Heart left ventricle (tissue), 13 donors: ENCODE measurements around the gene VIPAS39.

ENCODE experiments used
- CTCF ChIP-seq, 12 donors: fragments of 200-600 bp; sonication (generic) in 4 of 12; IDR thresholded peaks; one replicate each; pipeline versions ENCODE4 v1.5.0 to v1.8.0; 2018 to 2022; ENCODE audit warnings: antibody characterized with exemption in 12 of 12, mild to moderate bottlenecking in 5 of 12
- POLR2A ChIP-seq, 2 donors: fragments of 450-650 bp; IDR thresholded peaks; one replicate each; pipeline ENCODE4 v1.6.1; 2017; ENCODE audit warnings: antibody characterized with exemption in 2 of 2, mild to moderate bottlenecking in 2 of 2, moderate library complexity in 2 of 2
- donor health status: ischemic (EF 13 %, LVEDD 7.1; RV severe dilation, severe dysfunction).
- donor health status: DM: no; HTN: yes; CAD: no.
- donor health status: DM: no; HTN: no; CAD: no.
- donor health status: ischemic (EF 25% LVEDD 6.9; RV normal size, moderate dysfunction).
- donor health status: ischemic (EF 25% LVEDD 5.7; RV mildly dilated, moderate dysfunction).
- donor health status: ischemic (EF 35%, LVEDD 5.7; RV mildly dilated, moderate dysfunction).
- donor health status: nonischemic (EF 11% LVEDD 7.7; RV severe dilation, severe dysfunction).
- donor health status: DM: yes; HTN: yes; CAD: no.
- donor health status: PGD.
- donor health status: ischemic (EF 29% LVEDD 5.4; RV normal size, mild dysfunction).
- donor health status: nonischemic (EF 23%, LVEDD 6.1; RV moderate dilation, normal function).

GRCh38 chr14:77378701-77379100, 78.7 kb downstream of the VIPAS39 start:
- no peak for TF ChIP-seq CTCF (IDR thresholded peaks at IDR 0.05)
- no peak for TF ChIP-seq POLR2A (IDR thresholded peaks at IDR 0.05)
